ENCODE results near the gene TANGO2.
A peak's percentile ranks its signal among the peaks of the same experiment; 100 is the strongest.

TANGO2 gene

DNA sequence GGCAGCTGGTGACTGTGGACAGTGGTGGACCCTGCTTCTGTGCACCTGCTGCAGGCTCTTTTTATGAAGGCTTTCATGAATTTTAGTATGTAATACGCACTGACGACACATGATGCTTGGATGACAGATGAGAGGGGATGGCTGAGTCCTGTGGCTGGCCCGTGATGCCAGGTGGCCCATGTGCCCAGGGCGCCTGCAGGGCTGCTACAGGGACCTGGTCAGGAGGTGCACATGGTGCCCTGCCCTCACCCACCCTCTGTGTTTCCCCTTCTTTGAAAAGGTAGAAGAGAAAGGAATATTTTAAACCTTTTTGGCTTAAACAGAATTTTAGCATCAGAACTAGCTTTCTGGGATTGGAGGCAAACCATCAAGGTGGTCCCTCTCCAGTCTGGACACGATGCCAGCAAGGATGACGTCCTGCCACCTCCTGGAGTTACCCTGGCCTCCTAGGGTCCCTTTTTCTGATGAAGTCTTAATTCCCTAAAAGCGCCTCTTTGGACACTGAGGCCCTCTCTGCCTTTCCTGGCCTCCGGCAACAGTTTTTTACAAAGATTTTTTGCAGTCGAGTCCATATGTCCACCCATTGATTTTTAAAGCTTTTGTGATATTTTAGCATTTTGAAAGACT is 89.6 kb downstream of the TANGO2 start:
- no peak for DNase-seq

- DNase-seq: peak; percentile 49
Measured at GRCh38 chr22:20111045-20111688, 90.3 kb downstream of the TANGO2 start.

GRCh38 chr22:20111689-20112622 is 91.0 kb downstream of the TANGO2 start:
- DNase-seq: no peak

DNA sequence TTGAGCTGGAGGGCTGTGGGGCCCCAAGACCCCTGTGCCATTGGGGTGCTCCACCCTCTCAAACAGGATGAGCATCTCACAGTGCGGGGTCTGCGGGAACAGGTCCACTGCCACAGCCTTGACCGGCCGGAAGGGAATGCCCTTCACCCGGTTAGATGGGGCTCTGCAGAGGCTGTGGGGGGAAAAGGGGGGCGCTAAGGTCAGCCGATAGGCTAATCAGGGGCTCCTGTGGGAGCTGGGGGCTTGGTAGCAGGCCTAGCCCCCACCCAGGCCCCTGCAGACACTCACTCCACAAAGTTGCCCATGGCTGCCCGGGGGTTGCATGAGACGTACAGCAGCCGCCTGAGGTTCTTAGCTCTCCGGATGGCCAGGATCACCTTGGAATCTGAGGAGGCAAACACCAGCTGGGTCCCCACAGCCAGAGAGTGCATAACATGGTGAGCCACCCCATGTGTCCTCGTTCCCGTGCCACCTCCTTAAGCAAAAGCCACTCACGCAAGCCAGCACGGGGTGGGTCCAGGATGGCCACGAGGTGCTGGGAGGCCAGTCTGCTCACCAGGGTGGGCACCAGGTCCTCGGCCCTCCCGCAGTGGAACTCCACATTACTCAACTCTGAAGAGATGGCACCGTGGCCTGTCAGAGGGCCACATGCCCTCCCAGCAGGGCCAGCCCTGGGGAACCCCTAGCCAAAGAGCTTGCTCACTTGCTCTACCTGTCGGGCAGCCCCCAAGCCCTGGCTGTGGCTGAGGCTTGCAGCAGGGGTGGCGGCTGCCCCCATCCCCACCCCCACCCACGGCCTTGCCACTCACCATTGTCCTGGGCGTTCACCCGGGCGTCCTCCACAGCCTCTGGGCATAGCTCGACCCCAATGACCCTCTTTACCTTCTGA is 92.0 kb downstream of the TANGO2 start:
- no peak for DNase-seq

DNA sequence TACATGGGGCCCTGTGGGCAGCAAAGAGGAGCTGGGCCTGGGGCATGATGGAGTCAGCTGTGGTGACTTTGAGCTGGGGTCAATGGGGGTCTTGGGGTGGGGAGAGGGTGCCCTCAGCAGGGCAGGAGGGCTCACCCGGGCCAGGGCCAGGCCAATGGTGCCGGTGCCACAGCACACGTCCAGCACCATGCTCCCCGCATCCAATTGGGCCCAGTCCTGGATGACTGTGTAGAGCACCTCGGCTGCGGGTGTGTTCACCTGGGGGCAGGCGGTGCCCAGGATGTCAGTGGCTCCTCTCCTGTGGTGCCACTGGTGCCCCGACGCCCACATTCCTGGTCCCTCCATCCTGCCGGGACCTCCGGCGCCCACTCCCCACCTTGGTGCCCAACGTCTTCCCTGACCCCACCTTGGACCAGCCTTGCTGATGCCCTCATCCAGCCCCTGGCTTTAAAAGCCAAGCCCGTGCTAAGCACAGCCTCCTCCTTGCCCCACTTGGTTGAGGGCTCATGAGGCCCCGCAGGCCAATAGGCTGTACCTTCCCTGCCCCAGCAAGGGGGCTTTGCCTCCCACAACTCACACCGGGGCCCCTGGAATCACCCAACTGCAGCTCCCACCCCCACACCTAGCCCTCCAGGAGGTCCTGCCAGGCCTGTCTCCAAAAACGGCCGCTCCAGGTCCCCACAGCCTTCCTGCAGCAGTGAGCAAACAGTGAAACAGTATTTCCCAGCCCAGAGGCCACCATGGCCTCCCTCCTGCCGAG is 92.8 kb downstream of the TANGO2 start:
- DNase-seq: no peak

- DNase-seq: no peak
Measured at GRCh38 chr22:20114506-20115475, 93.9 kb downstream of the TANGO2 start.

DNA sequence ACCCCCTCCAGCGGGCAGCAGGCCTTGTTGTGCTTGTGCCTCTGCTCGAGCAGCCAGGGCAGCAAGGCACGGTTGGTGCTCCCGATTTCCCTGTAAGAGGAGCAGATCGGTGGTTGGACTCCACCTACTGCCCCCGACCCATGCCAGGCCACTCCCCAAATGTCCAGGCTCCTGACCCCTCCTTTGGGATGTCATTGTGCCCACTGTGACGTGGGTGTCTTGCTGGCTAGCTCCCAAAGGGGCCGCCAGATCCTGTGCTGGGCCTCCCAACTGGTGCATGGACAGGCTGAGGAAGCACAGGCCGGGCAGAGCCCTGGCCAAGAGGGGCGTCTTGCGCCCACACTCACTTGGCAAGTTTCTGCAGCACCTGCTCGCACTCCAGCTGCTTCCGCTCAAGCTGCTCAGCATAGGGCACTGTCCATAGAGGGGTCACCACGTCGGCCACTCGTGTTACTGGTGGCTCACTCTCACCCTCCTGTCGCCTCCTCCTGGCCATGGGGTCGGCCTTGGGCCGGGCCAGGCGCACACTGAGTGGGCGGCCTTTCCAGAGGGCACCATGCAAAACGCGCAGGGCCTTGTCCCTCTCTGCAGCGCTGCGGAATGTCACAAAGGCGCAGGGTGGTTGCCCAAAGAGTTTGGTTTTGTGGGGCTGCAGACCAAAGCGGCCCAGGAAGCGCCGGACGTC is 94.9 kb downstream of the TANGO2 start, which contains the start of gene RANBP1:
Gene RANBP1 (plus strand): TSS at position 414 of the 685 bp plus-strand sequence. CDS start 81 bp downstream, at position 495.
- DNase-seq: no peak

GRCh38 chr22:20116376-20116950 is 95.6 kb downstream of the TANGO2 start:
- no peak for DNase-seq
